Smooth muscle cell (in vitro differentiated cells): ENCODE results near the gene VPS39. TPM values are rescaled to one million over a fixed set of nuclear protein-coding genes. Genes with fewer than 3 reads are reported as not detected.

ENCODE experiments used
- DNase-seq: peaks from one replicate; lab custom pipeline; 2025; ENCODE audit not compliant: unreplicated experiment; lab: John Stamatoyannopoulos, UW
- H2AFZ ChIP-seq: fragments of 200-600 bp; sonication (generic); 2 replicates; pipeline ENCODE4 v1.6.0; 2016; ENCODE audit warnings: antibody characterized with exemption, low read depth, mild to moderate bottlenecking
- H3F3A ChIP-seq: fragments of 200-600 bp; sonication (generic); 2 replicates; pipeline ENCODE4 v1.6.0; 2017; ENCODE audit warnings: antibody characterized with exemption, low read depth
- H3K27ac ChIP-seq: fragments of 200-600 bp; sonication (generic); 2 replicates; pipeline ENCODE4 v1.5.1; 2016; ENCODE audit warnings: low read depth, mild to moderate bottlenecking
- H3K27me3 ChIP-seq: fragments of 200-600 bp; sonication (generic); 2 replicates; pipeline ENCODE4 v1.6.1; 2016; ENCODE audit warnings: low read depth, mild to moderate bottlenecking
- H3K36me3 ChIP-seq: fragments of 200-600 bp; sonication (generic); 2 replicates; pipeline ENCODE4 v1.5.1; 2016; ENCODE audit warnings: low read depth
- H3K4me1 ChIP-seq: fragments of 200-600 bp; sonication (generic); 2 replicates; pipeline ENCODE4 v1.5.1; 2016; ENCODE audit warnings: low read depth
- H3K4me2 ChIP-seq: fragments of 200-600 bp; sonication (generic); 2 replicates; pipeline ENCODE4 v1.6.0; 2016; ENCODE audit warnings: mild to moderate bottlenecking
- H3K4me3 ChIP-seq: fragments of 200-600 bp; sonication (generic); 2 replicates; pipeline ENCODE4 v1.5.1; 2016; ENCODE audit warnings: mild to moderate bottlenecking
- H3K79me2 ChIP-seq: fragments of 200-600 bp; sonication (generic); 2 replicates; pipeline ENCODE4 v1.6.0; 2016; ENCODE audit warnings: low read depth, mild to moderate bottlenecking
- H3K9ac ChIP-seq: fragments of 200-600 bp; sonication (generic); 2 replicates; pipeline ENCODE4 v1.6.0; 2016; ENCODE audit warnings: low read depth
- H3K9me3 ChIP-seq: fragments of 200-600 bp; sonication (generic); replicated peaks from 2 replicates; pipeline ENCODE4 v1.5.1; 2016; ENCODE audit warnings: low read depth
- H4K20me1 ChIP-seq: fragments of 200-600 bp; sonication (generic); 2 replicates; pipeline ENCODE4 v1.6.0; 2016; ENCODE audit warnings: low read depth
- CTCF ChIP-seq: fragments of 200-600 bp; sonication (generic); IDR thresholded peaks from 2 replicates; pipeline ENCODE4 v1.5.1; 2017; ENCODE audit warnings: borderline replicate concordance, mild to moderate bottlenecking, antibody characterized with exemption; ENCODE audit not compliant: insufficient read depth, poor library complexity, severe bottlenecking
- WGBS: methylation state at CpG from one replicate; pipeline ENCODE4 v1.1.7; 2016; ENCODE audit warnings: low lambda C conversion rate; 5-methylcytosine and 5-hydroxymethylcytosine counted together
- polyA plus RNA-seq: library from polyadenylated mRNA; unstranded; fragments of >200 nt; fragmentation: Nextera tagmentation; extraction: Ambion mirVana; gene quantifications from 2 replicates; pipeline ENCODE4 v1.2.1, GENCODE V29; 2016
- total RNA-seq: library from RNA; depleted of rRNA; stranded (reverse); fragments of >200 nt; gene quantifications from 2 replicates; pipeline ENCODE4 v1.2.3, GENCODE V29; 2014

VPS39 gene
- total and polyA plus RNA-seq, 2 experiments from 2014 or later: 35.0 to 41.2 TPM

- Histone ChIP-seq H3K4me3 (no peak overlapping the region), H3K4me2 (no peak overlapping the region), H3K79me2 (no peaks in the 10 kb centered on the region), H3F3A (no peaks in the 10 kb centered on the region), H3K9me3 (no peaks in the 10 kb centered on the region), H3K27ac (no peak overlapping the region), H3K36me3 (no peaks in the 10 kb centered on the region), H3K9ac (no peak overlapping the region), H4K20me1 (no peaks in the 10 kb centered on the region), H3K4me1 (no peaks in the 10 kb centered on the region), H3K27me3 (no peaks in the 10 kb centered on the region), H2AFZ (no peak overlapping the region)
- WGBS: 77% methylated on average over 11 of the region's 11 CpGs
- TF ChIP-seq CTCF: no peak
- no peak for DNase-seq
These were observed 71.6 kb downstream of the VPS39 start for GRCh38 chr15:42136513-42136912.

DNA sequence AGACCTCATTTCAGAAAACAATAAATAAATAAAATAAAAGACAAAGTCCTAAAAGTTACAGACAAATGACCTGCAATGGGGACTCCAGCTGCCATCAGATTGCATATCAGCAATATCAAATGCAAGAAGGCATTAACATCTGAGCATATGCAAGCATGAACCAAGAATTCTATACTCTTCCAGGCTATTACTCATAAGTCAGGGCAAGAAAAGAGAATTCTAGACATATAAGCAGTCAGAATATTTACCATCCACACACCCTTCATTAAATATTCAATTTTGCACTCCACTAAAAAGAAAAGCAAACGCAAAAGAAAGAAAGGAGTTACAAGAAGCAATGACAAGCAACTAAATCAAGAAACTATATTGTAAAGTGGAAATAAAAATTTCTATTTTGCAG is 72.8 kb downstream of the VPS39 start:
- 98% methylated on average over 1 of the region's 1 CpG for WGBS

GRCh38 chr15:42134617-42135245 is 73.4 kb downstream of the VPS39 start:
- DNase-seq: no peak
- 76% methylated on average over 6 of the region's 6 CpGs for WGBS
- H3K27me3 ChIP-seq: peaks cover 12% of the 10 kb centered on the region
- no peaks in the 10 kb centered on the region for H3F3A ChIP-seq
- no peak overlapping the region for H3K9ac ChIP-seq
- H3K4me3 ChIP-seq: no peak overlapping the region
- no peaks in the 10 kb centered on the region for H3K36me3 ChIP-seq
- H2AFZ ChIP-seq: no peak overlapping the region
- no peak for TF ChIP-seq CTCF
- no peaks in the 10 kb centered on the region for H3K79me2 ChIP-seq
- H4K20me1 ChIP-seq: no peaks in the 10 kb centered on the region
- H3K4me1 ChIP-seq: no peaks in the 10 kb centered on the region
- no peak overlapping the region for H3K27ac ChIP-seq
- H3K4me2 ChIP-seq: no peak overlapping the region
- H3K9me3 ChIP-seq: no peaks in the 10 kb centered on the region

More for the DNA sequence above, 72.8 kb downstream of the VPS39 start:
- Histone ChIP-seq H3K27me3 (peaks cover 8% of the 10 kb centered on the region), H3K4me3 (no peak overlapping the region), H3F3A (no peaks in the 10 kb centered on the region), H3K36me3 (no peaks in the 10 kb centered on the region), H3K4me2 (no peak overlapping the region), H3K9me3 (no peaks in the 10 kb centered on the region), H3K27ac (no peak overlapping the region), H3K4me1 (no peaks in the 10 kb centered on the region), H2AFZ (no peak overlapping the region), H3K79me2 (no peaks in the 10 kb centered on the region), H3K9ac (no peak overlapping the region), H4K20me1 (no peaks in the 10 kb centered on the region)
- TF ChIP-seq CTCF: no peak
- no peak for DNase-seq

- Histone ChIP-seq H3K9me3 (no peaks in the 10 kb centered on the region), H3K79me2 (no peaks in the 10 kb centered on the region), H3K4me3 (no peak overlapping the region), H3F3A (no peaks in the 10 kb centered on the region), H3K4me2 (no peak overlapping the region), H4K20me1 (no peaks in the 10 kb centered on the region), H3K9ac (no peak overlapping the region), H2AFZ (no peak overlapping the region), H3K4me1 (no peaks in the 10 kb centered on the region), H3K27me3 (peaks cover 18% of the 10 kb centered on the region), H3K27ac (no peak overlapping the region), H3K36me3 (no peaks in the 10 kb centered on the region)
- 65% methylated on average over 11 of the region's 11 CpGs for WGBS
- DNase-seq: no peak
- peak; percentile 43 for TF ChIP-seq CTCF
These were observed 74.1 kb downstream of the VPS39 start for GRCh38 chr15:42133886-42134502.
